Ascending aorta (tissue), 2 donors: Measurements from ENCODE around the gene SMAD5. TPM values are rescaled to one million over a fixed set of nuclear protein-coding genes. Genes with fewer than 3 reads are reported as not detected.
A peak's percentile ranks its signal among the peaks of the same experiment; 100 is the strongest.

ENCODE experiments used
- DNase-seq, 2 donors: peaks; one replicate each; pipeline ENCODE4 v3.0.0-alpha.2; 2019; ENCODE audit warnings: low spot score in 2 of 2
- H3K27ac ChIP-seq, 2 donors: fragments of 200-600 bp; sonication (generic); one replicate each; pipeline ENCODE4 v1.5.1; 2016 to 2017; ENCODE audit warnings: mild to moderate bottlenecking in 1 of 2
- H3K27me3 ChIP-seq: fragments of 200-600 bp; sonication (generic); one replicate; pipeline ENCODE4 v1.5.1; 2017
- H3K36me3 ChIP-seq, 2 donors: fragments of 200-600 bp; sonication (generic); one replicate each; pipeline ENCODE4 v1.5.1; 2016
- H3K4me1 ChIP-seq, 2 donors: fragments of 200-600 bp; sonication (generic); one replicate each; pipeline ENCODE4 v1.5.1; 2016 to 2017; ENCODE audit warnings: mild to moderate bottlenecking in 1 of 2
- H3K4me3 ChIP-seq, 2 donors: fragments of 200-600 bp; sonication (generic); one replicate each; pipeline ENCODE4 v1.5.1; 2016 to 2017; ENCODE audit warnings: mild to moderate bottlenecking in 1 of 2
- H3K9me3 ChIP-seq, 2 donors: fragments of 200-600 bp; sonication (generic); one replicate each; pipeline ENCODE4 v1.5.1; 2016
- CTCF ChIP-seq, 3 experiments: fragments of 200-600 bp in 2 of 3; fragments of 450-650 bp in 1 of 3; sonication (generic) in 2 of 3; IDR thresholded peaks; one replicate each; pipeline ENCODE4 v1.5.1; 2016 to 2019; ENCODE audit warnings: antibody characterized with exemption in 3 of 3, mild to moderate bottlenecking in 1 of 3, moderate library complexity in 1 of 3
- intact Hi-C: fragments of 100-400 bp; cut with DNase I; formaldehyde crosslinking; loops from one replicate; pipeline ENCODE4 v1.15.1; 2023
- total RNA-seq: library from RNA; depleted of rRNA; stranded (reverse); fragments of >200 nt; gene quantifications from one replicate; pipeline ENCODE4 v1.1.0, GENCODE V29; 2016

The SMAD5 gene
- total RNA-seq, 1 donor from 2014 or later, result 23.8 TPM

GRCh38 chr5:136190904-136191303, 58.3 kb downstream of the SMAD5 start:
- no peak for TF ChIP-seq CTCF (IDR thresholded peaks at IDR 0.05)
- H3K27me3 ChIP-seq, result no peaks in the 10 kb centered on the region
- H3K4me3 ChIP-seq, result no peak overlapping the region
- peaks cover 0 to 8% of the 10 kb centered on the region in 2 donors for H3K4me1 ChIP-seq
- no peaks in the 10 kb centered on the region for H3K9me3 ChIP-seq
- intact Hi-C loops, result no loop called here
- H3K36me3 ChIP-seq, result peaks cover 3 to 15% of the 10 kb centered on the region in 2 donors
- H3K27ac ChIP-seq, result no peak overlapping the region
- no peak for DNase-seq

- Histone ChIP-seq H3K27ac (no peak overlapping the region), H3K27me3 (no peaks in the 10 kb centered on the region), H3K9me3 (no peaks in the 10 kb centered on the region), H3K4me3 (peak overlapping the region; percentile 43 to 59), H3K4me1 (peaks cover 0 to 8% of the 10 kb centered on the region in 2 donors), H3K36me3 (peaks cover 0 to 15% of the 10 kb centered on the region in 2 donors)
- no peak for TF ChIP-seq CTCF (IDR thresholded peaks at IDR 0.05)
- intact Hi-C loops, result no loop called here
- DNase-seq, result no peak
Measured at GRCh38 chr5:136191304-136192014, 58.8 kb downstream of the SMAD5 start.

DNA sequence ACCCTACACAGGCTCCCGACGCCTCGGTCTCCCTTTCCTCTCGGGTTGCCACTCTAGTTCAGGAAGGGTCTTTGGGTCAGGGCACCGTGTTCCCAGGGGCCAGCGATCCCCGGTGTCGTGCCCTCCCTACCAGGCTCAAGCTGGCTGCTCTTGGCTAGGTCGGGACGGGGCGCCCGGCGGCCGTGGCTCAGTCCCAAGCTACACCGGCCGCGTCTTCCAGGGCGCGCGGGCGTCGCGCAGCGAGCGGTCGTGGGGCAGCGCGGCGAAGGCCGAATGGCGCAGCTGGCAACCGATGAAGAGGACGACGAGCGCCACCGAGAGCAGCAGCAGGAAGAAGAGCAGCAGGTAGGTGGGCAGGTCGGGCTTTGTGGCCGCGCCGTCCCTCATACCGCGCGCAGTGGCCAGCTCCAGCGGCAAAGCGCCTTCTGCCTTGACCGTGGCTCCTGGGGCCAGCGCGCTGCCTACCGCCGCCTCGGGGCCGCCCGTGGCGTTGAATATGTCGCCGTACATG, 59.4 kb downstream of the SMAD5 start:
- DNase-seq, result no peak

DNA sequence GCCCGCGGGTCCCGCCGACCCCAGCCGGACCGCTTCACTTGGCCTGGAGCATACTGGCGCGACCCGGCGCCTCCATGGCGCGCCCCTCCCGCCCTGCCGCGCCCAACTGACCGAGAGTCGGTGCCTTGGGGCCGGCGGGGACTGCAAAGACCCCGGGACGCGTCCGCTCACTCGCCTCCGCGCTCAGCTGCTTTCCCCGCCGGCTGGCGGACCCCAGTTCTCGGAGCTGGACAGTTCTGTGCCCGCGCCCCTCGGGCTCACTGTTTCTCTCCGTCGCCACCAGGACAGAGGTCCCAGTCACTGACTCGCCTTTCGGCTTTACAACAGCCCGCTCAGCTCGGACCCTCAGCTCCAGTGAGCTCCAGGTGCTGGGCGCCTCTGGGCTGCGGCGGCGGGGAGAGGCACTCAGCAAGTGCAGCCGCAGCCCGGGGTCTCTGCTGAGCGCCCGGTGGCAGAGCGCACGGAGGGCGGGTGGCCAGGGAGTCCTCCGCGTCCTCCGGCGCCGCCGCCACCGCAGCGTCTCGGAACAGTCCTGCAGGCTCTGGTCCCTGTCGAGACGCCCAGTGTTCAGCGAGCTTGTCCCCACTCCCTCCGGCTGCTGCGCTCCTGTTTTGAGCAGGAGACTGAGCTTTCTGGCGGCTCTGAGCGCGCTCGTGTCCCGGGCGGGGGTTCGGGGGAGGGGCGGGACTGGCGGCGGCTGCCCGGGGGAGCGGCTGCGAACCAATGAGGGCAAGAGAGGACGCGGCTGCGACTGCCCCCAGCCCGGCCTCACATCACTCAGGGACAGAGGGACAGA, 60.1 kb downstream of the SMAD5 start, which contains the start of gene SMIM32:
Gene SMIM32 (minus strand): TSS at position 637 of the 796 bp plus-strand sequence. CDS start 638 bp downstream, outside the sequence.
- Histone ChIP-seq H3K36me3 (peaks cover 0 to 5% of the 10 kb centered on the region in 2 donors), H3K27ac (no peak within 1 kb of the TSS), H3K27me3 (no peaks in the 10 kb centered on the region), H3K9me3 (no peaks in the 10 kb centered on the region), H3K4me1 (peaks cover 0 to 8% of the 10 kb centered on the region in 2 donors), H3K4me3 (peak within 1 kb of the TSS; percentile 43 to 59)
- peak in 1 of 2 donors; percentile 51 for DNase-seq
- intact Hi-C loops, result no loop called here
- TF ChIP-seq CTCF (IDR thresholded peaks at IDR 0.05), result no peak

More for the DNA sequence above, 59.4 kb downstream of the SMAD5 start:
- Histone ChIP-seq H3K4me3 (peak overlapping the region; percentile 43 to 59), H3K27ac (no peak overlapping the region), H3K27me3 (no peaks in the 10 kb centered on the region), H3K4me1 (peaks cover 0 to 8% of the 10 kb centered on the region in 2 donors), H3K36me3 (peaks cover 0 to 11% of the 10 kb centered on the region in 2 donors), H3K9me3 (no peaks in the 10 kb centered on the region)
- no peak for TF ChIP-seq CTCF (IDR thresholded peaks at IDR 0.05)
- intact Hi-C loops, result no loop called here

GRCh38 chr5:136193322-136193935, 60.8 kb downstream of the SMAD5 start:
- H3K27me3 ChIP-seq, result no peaks in the 10 kb centered on the region
- no peaks in the 10 kb centered on the region for H3K9me3 ChIP-seq
- peak overlapping the region; percentile 43 to 59 for H3K4me3 ChIP-seq
- H3K36me3 ChIP-seq, result peaks cover 0 to 5% of the 10 kb centered on the region in 2 donors
- peaks cover 0 to 8% of the 10 kb centered on the region in 2 donors for H3K4me1 ChIP-seq
- intact Hi-C loops, result no loop called here
- no peak for TF ChIP-seq CTCF (IDR thresholded peaks at IDR 0.05)
- H3K27ac ChIP-seq, result no peak overlapping the region
- peak in 1 of 2 donors; percentile 31 for DNase-seq
